Measurements from ENCODE around the gene FKBP15.

The FKBP15 gene

DNA sequence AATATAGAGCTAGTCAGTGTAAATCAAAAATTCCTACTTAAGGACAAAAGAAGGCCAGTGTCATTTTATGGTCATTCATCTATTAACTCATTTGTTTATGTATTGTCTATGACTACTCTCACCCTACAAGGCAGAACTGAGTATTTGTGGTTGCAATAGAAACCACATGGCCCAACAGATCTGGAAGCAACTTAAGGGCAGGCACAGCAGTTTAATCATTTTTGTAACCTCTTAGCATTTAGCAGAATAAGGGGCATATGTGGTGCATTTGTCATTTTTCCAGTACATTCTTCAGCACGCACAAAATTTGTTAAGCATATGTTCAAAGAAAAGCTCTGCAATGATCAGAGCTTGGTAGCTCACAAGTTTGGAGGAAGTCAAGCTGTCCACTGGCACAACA lies 1.1 kb downstream of the FKBP15 start:
- TF ChIP-seq GLIS3 (CRISPR knock-in tag; IDR thresholded peaks at IDR 0.05) (no peak), PPARA (CRISPR knock-in tag; IDR thresholded peaks at IDR 0.05; ENCODE audit: borderline replicate concordance) (no peak), ESRRG (CRISPR knock-in tag; IDR thresholded peaks at IDR 0.05) (no peak), TCF4 (CRISPR knock-in tag; IDR thresholded peaks at IDR 0.05; ENCODE audit: borderline replicate concordance) (no peak), TOX (CRISPR knock-in tag; IDR thresholded peaks at IDR 0.05; ENCODE audit: borderline replicate concordance) (no peak), OSR1 (CRISPR knock-in tag; IDR thresholded peaks at IDR 0.05) (no peak), BACH2 (CRISPR knock-in tag; IDR thresholded peaks at IDR 0.05; ENCODE audit: borderline replicate concordance) (no peak), ZFP30 (CRISPR knock-in tag; IDR thresholded peaks at IDR 0.05) (no peak), ISL1 (CRISPR knock-in tag; IDR thresholded peaks at IDR 0.05) (no peak), ZC3H10 (CRISPR knock-in tag; IDR thresholded peaks at IDR 0.05) (no peak), SNAI2 (CRISPR knock-in tag; IDR thresholded peaks at IDR 0.05) (no peak), ZNF8 (CRISPR knock-in tag; IDR thresholded peaks at IDR 0.05) (no peak), RARB (CRISPR knock-in tag; IDR thresholded peaks at IDR 0.05) (no peak), CSDC2 (CRISPR knock-in tag; IDR thresholded peaks at IDR 0.05) (no peak), ZFP3 (CRISPR knock-in tag; IDR thresholded peaks at IDR 0.05) (no peak), ZNF565 (CRISPR knock-in tag; conservative IDR thresholded peaks at IDR 0.05; ENCODE audit: low read depth) (no peak), ARNTL (CRISPR knock-in tag; IDR thresholded peaks at IDR 0.05; ENCODE audit: borderline replicate concordance, low read depth) (no peak), ZNF70 (CRISPR knock-in tag; IDR thresholded peaks at IDR 0.05) (no peak)
- TF ChIP-seq, protein P1, sequence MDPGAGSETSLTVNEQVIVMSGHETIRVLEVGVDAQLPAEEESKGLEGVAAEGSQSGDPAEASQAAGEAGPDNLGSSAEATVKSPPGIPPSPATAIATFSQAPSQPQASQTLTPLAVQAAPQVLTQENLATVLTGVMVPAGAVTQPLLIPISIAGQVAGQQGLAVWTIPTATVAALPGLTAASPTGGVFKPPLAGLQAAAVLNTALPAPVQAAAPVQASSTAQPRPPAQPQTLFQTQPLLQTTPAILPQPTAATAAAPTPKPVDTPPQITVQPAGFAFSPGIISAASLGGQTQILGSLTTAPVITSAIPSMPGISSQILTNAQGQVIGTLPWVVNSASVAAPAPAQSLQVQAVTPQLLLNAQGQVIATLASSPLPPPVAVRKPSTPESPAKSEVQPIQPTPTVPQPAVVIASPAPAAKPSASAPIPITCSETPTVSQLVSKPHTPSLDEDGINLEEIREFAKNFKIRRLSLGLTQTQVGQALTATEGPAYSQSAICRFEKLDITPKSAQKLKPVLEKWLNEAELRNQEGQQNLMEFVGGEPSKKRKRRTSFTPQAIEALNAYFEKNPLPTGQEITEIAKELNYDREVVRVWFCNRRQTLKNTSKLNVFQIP (CRISPR knock-in tag; IDR thresholded peaks at IDR 0.05; ENCODE audit: borderline replicate concordance, low read depth) = no peak
- TF ChIP-seq, protein P2, sequence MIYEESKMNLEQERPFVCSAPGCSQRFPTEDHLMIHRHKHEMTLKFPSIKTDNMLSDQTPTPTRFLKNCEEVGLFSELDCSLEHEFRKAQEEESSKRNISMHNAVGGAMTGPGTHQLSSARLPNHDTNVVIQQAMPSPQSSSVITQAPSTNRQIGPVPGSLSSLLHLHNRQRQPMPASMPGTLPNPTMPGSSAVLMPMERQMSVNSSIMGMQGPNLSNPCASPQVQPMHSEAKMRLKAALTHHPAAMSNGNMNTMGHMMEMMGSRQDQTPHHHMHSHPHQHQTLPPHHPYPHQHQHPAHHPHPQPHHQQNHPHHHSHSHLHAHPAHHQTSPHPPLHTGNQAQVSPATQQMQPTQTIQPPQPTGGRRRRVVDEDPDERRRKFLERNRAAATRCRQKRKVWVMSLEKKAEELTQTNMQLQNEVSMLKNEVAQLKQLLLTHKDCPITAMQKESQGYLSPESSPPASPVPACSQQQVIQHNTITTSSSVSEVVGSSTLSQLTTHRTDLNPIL (CRISPR knock-in tag; IDR thresholded peaks at IDR 0.05; ENCODE audit: low read depth) = no peak
- no peak for ATAC-seq

DNA sequence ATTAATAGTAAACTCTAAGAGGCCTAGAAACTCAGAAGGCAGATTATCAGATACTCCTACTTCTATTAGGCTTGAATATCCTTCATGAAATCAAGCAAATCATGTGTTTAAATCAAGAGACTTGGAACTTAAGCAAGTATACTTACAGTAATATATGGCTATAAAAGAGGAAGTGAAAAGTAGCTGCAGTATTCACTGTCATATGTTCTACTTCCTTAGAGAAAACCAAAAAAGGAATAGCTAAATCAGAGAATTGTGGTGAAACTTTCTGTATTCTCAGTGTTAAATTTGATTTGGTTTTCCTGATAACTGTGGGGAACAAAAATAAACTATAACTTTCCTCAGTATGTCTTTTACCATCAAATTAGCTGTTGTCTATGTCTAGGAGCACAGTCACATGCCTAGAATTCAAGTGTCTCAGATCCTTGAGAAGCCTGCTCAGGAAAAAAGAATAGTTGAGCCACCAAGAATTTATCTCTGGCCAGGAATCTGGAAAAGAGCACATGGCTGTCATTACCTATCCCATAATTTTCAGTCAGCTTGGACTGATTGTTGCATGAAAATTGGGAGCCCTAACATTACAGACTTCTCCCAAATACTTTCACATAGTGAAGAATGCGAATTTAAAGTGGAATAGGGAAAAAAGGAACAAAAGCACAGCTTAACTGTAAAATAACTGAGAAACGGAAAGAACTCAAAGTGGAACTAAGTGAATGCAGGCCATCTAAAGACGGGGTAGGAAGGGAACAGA lies 1.7 kb downstream of the FKBP15 start:
- ATAC-seq = no peak
- TF ChIP-seq, protein P2 (CRISPR knock-in tag; IDR thresholded peaks at IDR 0.05; ENCODE audit: low read depth) = no peak
- TF ChIP-seq ISL1 (CRISPR knock-in tag; IDR thresholded peaks at IDR 0.05) = no peak
- TF ChIP-seq, protein P3, sequence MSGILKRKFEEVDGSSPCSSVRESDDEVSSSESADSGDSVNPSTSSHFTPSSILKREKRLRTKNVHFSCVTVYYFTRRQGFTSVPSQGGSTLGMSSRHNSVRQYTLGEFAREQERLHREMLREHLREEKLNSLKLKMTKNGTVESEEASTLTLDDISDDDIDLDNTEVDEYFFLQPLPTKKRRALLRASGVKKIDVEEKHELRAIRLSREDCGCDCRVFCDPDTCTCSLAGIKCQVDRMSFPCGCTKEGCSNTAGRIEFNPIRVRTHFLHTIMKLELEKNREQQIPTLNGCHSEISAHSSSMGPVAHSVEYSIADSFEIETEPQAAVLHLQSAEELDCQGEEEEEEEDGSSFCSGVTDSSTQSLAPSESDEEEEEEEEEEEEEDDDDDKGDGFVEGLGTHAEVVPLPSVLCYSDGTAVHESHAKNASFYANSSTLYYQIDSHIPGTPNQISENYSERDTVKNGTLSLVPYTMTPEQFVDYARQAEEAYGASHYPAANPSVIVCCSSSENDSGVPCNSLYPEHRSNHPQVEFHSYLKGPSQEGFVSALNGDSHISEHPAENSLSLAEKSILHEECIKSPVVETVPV (CRISPR knock-in tag; IDR thresholded peaks at IDR 0.05) = no peak
- no peak for TF ChIP-seq ESRRG (CRISPR knock-in tag; IDR thresholded peaks at IDR 0.05)
- TF ChIP-seq ZFP3 (CRISPR knock-in tag; IDR thresholded peaks at IDR 0.05) = no peak
- TF ChIP-seq ZC3H10 (CRISPR knock-in tag; IDR thresholded peaks at IDR 0.05) = no peak
- no peak for TF ChIP-seq BACH2 (CRISPR knock-in tag; IDR thresholded peaks at IDR 0.05; ENCODE audit: borderline replicate concordance)
- no peak for TF ChIP-seq ZNF70 (CRISPR knock-in tag; IDR thresholded peaks at IDR 0.05)

DNA sequence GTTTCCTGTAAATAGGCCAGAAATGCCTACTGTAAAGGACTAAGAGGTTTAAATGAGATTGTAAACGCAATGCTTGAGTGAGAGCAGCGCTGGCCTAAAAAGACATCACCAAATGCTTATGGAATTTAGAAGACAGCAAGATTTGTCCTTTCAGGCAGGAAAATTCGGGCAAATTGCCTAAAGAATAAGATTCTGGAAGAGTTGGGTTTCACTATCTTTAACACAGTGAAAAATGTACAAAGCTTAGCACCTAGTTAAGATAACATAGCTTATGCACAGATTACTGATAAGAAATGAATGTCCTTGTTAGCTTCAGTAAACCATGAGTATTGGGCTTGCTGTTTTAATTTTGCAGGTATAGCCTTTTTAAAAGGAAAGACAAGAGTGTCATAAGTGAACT lies 4.7 kb downstream of the FKBP15 start:
- ATAC-seq = no peak
- TF ChIP-seq, protein P3 (CRISPR knock-in tag; IDR thresholded peaks at IDR 0.05) = no peak
- TF ChIP-seq OSR1 (CRISPR knock-in tag; IDR thresholded peaks at IDR 0.05) (no peak), ZNF565 (CRISPR knock-in tag; conservative IDR thresholded peaks at IDR 0.05; ENCODE audit: low read depth) (no peak), TOX (CRISPR knock-in tag; IDR thresholded peaks at IDR 0.05; ENCODE audit: borderline replicate concordance) (no peak), TCF4 (CRISPR knock-in tag; IDR thresholded peaks at IDR 0.05; ENCODE audit: borderline replicate concordance) (no peak), GLIS3 (CRISPR knock-in tag; IDR thresholded peaks at IDR 0.05) (no peak), ISL1 (CRISPR knock-in tag; IDR thresholded peaks at IDR 0.05) (no peak), ZNF8 (CRISPR knock-in tag; IDR thresholded peaks at IDR 0.05) (no peak), ESRRG (CRISPR knock-in tag; IDR thresholded peaks at IDR 0.05) (no peak), PPARA (CRISPR knock-in tag; IDR thresholded peaks at IDR 0.05; ENCODE audit: borderline replicate concordance) (no peak), ZFP30 (CRISPR knock-in tag; IDR thresholded peaks at IDR 0.05) (no peak), SNAI2 (CRISPR knock-in tag; IDR thresholded peaks at IDR 0.05) (no peak), RARB (CRISPR knock-in tag; IDR thresholded peaks at IDR 0.05) (no peak)
- TF ChIP-seq, protein P1 (CRISPR knock-in tag; IDR thresholded peaks at IDR 0.05; ENCODE audit: borderline replicate concordance, low read depth) = no peak
- TF ChIP-seq, protein P4, sequence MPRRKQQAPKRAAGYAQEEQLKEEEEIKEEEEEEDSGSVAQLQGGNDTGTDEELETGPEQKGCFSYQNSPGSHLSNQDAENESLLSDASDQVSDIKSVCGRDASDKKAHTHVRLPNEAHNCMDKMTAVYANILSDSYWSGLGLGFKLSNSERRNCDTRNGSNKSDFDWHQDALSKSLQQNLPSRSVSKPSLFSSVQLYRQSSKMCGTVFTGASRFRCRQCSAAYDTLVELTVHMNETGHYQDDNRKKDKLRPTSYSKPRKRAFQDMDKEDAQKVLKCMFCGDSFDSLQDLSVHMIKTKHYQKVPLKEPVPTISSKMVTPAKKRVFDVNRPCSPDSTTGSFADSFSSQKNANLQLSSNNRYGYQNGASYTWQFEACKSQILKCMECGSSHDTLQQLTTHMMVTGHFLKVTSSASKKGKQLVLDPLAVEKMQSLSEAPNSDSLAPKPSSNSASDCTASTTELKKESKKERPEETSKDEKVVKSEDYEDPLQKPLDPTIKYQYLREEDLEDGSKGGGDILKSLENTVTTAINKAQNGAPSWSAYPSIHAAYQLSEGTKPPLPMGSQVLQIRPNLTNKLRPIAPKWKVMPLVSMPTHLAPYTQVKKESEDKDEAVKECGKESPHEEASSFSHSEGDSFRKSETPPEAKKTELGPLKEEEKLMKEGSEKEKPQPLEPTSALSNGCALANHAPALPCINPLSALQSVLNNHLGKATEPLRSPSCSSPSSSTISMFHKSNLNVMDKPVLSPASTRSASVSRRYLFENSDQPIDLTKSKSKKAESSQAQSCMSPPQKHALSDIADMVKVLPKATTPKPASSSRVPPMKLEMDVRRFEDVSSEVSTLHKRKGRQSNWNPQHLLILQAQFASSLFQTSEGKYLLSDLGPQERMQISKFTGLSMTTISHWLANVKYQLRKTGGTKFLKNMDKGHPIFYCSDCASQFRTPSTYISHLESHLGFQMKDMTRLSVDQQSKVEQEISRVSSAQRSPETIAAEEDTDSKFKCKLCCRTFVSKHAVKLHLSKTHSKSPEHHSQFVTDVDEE (CRISPR knock-in tag; IDR thresholded peaks at IDR 0.05) = no peak

Data from SK-N-SH treated with all-trans-retinoic acid at 6 μM for 48 hours (cell line).